HepG2 (cell line): ENCODE measurements around the gene INHBE. TPM values are rescaled to one million over a fixed set of nuclear protein-coding genes. Genes with fewer than 3 reads are reported as not detected.

Source experiments
- BCL3 ChIP-seq: sonication (generic); formaldehyde crosslinking; IDR thresholded peaks from 2 replicates; pipeline ENCODE4 v1.5.1; 2020; ENCODE audit warnings: mild to moderate bottlenecking, missing genetic modification reagents, moderate library complexity
- E2F2 ChIP-seq: sonication (generic); formaldehyde crosslinking; IDR thresholded peaks from 2 replicates; pipeline ENCODE4 v1.4.0; 2020; ENCODE audit warnings: missing genetic modification reagents, borderline replicate concordance
- FOXP4 ChIP-seq: sonication (generic); formaldehyde crosslinking; IDR thresholded peaks from 2 replicates; pipeline ENCODE4 v1.4.0; 2020; ENCODE audit warnings: missing genetic modification reagents
- NFE2L2 ChIP-seq: fragments of 150-350 bp; IDR thresholded peaks from 2 replicates; pipeline ENCODE4 v1.6.1; 2014; ENCODE audit warnings: low read length
- PLRG1 ChIP-seq: fragments of 450-650 bp; conservative IDR thresholded peaks from 2 replicates; pipeline ENCODE4 v1.6.1; 2016
- PRPF4 ChIP-seq: fragments of 200-400 bp; formaldehyde crosslinking; IDR thresholded peaks from 2 replicates; pipeline ENCODE4 v1.6.1; 2016; ENCODE audit warnings: low read length, low read depth; ENCODE audit not compliant: poor library complexity, severe bottlenecking
- RORA ChIP-seq: sonication (generic); formaldehyde crosslinking; IDR thresholded peaks from 2 replicates; pipeline ENCODE4 v1.5.0; 2020; ENCODE audit warnings: mild to moderate bottlenecking, missing genetic modification reagents, moderate library complexity
- SCMH1 ChIP-seq: sonication (generic); formaldehyde crosslinking; IDR thresholded peaks from 2 replicates; pipeline ENCODE4 v1.9.0; 2021; ENCODE audit warnings: missing genetic modification reagents, mild to moderate bottlenecking, borderline replicate concordance
- SNAPC5 ChIP-seq: sonication (generic); formaldehyde crosslinking; IDR thresholded peaks from 2 replicates; pipeline ENCODE4 v1.8.1; 2023; ENCODE audit warnings: mild to moderate bottlenecking, missing genetic modification reagents, borderline replicate concordance
- SP5 ChIP-seq: IDR thresholded peaks from 2 replicates; pipeline ENCODE4 v1.6.1; 2016; ENCODE audit warnings: low read depth, borderline replicate concordance
- TEAD3 ChIP-seq: optimal IDR thresholded peaks from 2 replicates; pipeline ENCODE3; 2016; ENCODE audit warnings: borderline replicate concordance
- THAP8 ChIP-seq: sonication (generic); formaldehyde crosslinking; IDR thresholded peaks from 2 replicates; pipeline ENCODE4 v1.5.1; 2020; ENCODE audit warnings: missing genetic modification reagents, mild to moderate bottlenecking, borderline replicate concordance
- ZBTB46 ChIP-seq: sonication (generic); formaldehyde crosslinking; IDR thresholded peaks from 2 replicates; pipeline ENCODE4 v1.4.0; 2020; ENCODE audit warnings: mild to moderate bottlenecking, missing genetic modification reagents, borderline replicate concordance
- ZFP1 ChIP-seq: IDR thresholded peaks from 2 replicates; pipeline ENCODE4 v1.6.1; 2016
- ZFP36 ChIP-seq: fragments of 150-350 bp; IDR thresholded peaks from 2 replicates; pipeline ENCODE4 v1.6.1; 2018; ENCODE audit warnings: borderline replicate concordance, low read length, low read depth; ENCODE audit not compliant: partially characterized antibody
- ZFY ChIP-seq: sonication (generic); formaldehyde crosslinking; IDR thresholded peaks from 2 replicates; pipeline ENCODE4 v1.4.0; 2020; ENCODE audit warnings: missing genetic modification reagents
- ZMYM2 ChIP-seq: sonication (generic); formaldehyde crosslinking; IDR thresholded peaks from 2 replicates; pipeline ENCODE4 v1.8.0; 2022; ENCODE audit warnings: mild to moderate bottlenecking, missing genetic modification reagents
- ZNF264 ChIP-seq: sonication (generic); formaldehyde crosslinking; IDR thresholded peaks from 2 replicates; pipeline ENCODE4 v1.4.0; 2020; ENCODE audit warnings: missing genetic modification reagents
- ZNF484 ChIP-seq: sonication (generic); formaldehyde crosslinking; IDR thresholded peaks from 2 replicates; pipeline ENCODE4 v1.5.1; 2020; ENCODE audit warnings: mild to moderate bottlenecking, low read depth, missing genetic modification reagents, borderline replicate concordance
- ZNF614 ChIP-seq: IDR thresholded peaks from 2 replicates; pipeline ENCODE4 v1.6.1; 2018; ENCODE audit warnings: missing biosample characterization, missing genetic modification reagents, inconsistent platforms, borderline replicate concordance
- ZNF616 ChIP-seq: sonication (generic); formaldehyde crosslinking; IDR thresholded peaks from 2 replicates; pipeline ENCODE4 v1.5.0; 2020; ENCODE audit warnings: low read depth, mild to moderate bottlenecking, missing genetic modification reagents
- ZNF747 ChIP-seq: sonication (generic); formaldehyde crosslinking; IDR thresholded peaks from 2 replicates; pipeline ENCODE4 v1.8.1; 2023; ENCODE audit warnings: missing genetic modification reagents, mild to moderate bottlenecking, borderline replicate concordance
- ZNF879 ChIP-seq: sonication (generic); formaldehyde crosslinking; IDR thresholded peaks from 2 replicates; pipeline ENCODE4 v1.8.1; 2023; ENCODE audit warnings: missing genetic modification reagents
- polyA plus RNA-seq, 8 experiments: library from polyadenylated mRNA; depleted of rRNA in 3 of 8; stranded (reverse) in 7 of 8; unstranded in 1 of 8; fragments of >200 nt; fragmentation: Illumina TruSeq in 4 of 8; extraction: Trizol in 4 of 8; gene quantifications; 2 replicates each; pipeline versions ENCODE4 v1.2.1 to v1.2.3, GENCODE V29; 2011 to 2016; ENCODE audit warnings: low read depth in 4 of 8, missing spikeins in 1 of 8, mixed read lengths in 1 of 8; ENCODE audit not compliant: insufficient read depth in 1 of 8
- total RNA-seq, 5 experiments: library from RNA; depleted of rRNA; stranded (reverse); fragments of >200 nt; fragmentation: Illumina TruSeq; extraction: Trizol; gene quantifications; 2 replicates each; pipeline ENCODE4 v1.2.3, GENCODE V29; 2016; ENCODE audit warnings: low read depth in 1 of 5

The INHBE gene
- total and polyA plus RNA-seq, 2 of the 13 experiments (the other 11 are each of a cell fraction or from before 2014, with no cell fraction given) = 17.0 to 32.0 TPM

GRCh38 chr12:57454566-57455373 lies at the start of gene INHBE (continued):
- TF ChIP-seq ZMYM2 (CRISPR knock-in tag) (no peak; the same call in 1 of the 2 replicates), SCMH1 (no peak), BCL3 (CRISPR knock-in tag) (peak; percentile 56; the same call in 1 of the 2 replicates), NFE2L2 (no peak), THAP8 (CRISPR knock-in tag) (no peak), FOXP4 (CRISPR knock-in tag) (peak; percentile 79), ZFP36 (no peak), ZNF264 (CRISPR knock-in tag) (0 out of 2 replicates have a peak, but pooled peaks have one; percentile 67), ZBTB46 (CRISPR knock-in tag) (no peak), ZFY (CRISPR knock-in tag) (peak; percentile 65; the same call in 1 of the 2 replicates), ZNF879 (CRISPR knock-in tag) (no peak), ZNF614 (peak; percentile 31; the same call in 1 of the 2 replicates), ZNF747 (CRISPR knock-in tag) (no peak; the same call in 1 of the 2 replicates), E2F2 (no peak), RORA (CRISPR knock-in tag) (no peak), PLRG1 (no peak), SP5 (CRISPR knock-in tag) (peak; percentile 97), PRPF4 (no peak), TEAD3 (peak; percentile 79), ZNF616 (CRISPR knock-in tag) (0 out of 2 replicates have a peak, but pooled peaks have one; percentile 19), SNAPC5 (no peak), ZNF484 (no peak), ZFP1 (CRISPR knock-in tag) (peak; percentile 72; the same call in 1 of the 2 replicates)
